Fibroblast of lung (primary cell): ENCODE results near the gene R3HDML.

ENCODE experiments used
- CTCF ChIP-seq, 2 donors: IDR thresholded peaks in 1 of 2; conservative IDR thresholded peaks in 1 of 2; 1 replicate in 1 of 2; 2 replicates in 1 of 2; pipeline ENCODE4 v1.5.1; 2011 to 2012; ENCODE audit warnings: low read length in 2 of 2, control low read depth in 1 of 2, inconsistent platforms in 1 of 2, low read depth in 1 of 2, mild to moderate bottlenecking in 1 of 2
- EZH2 ChIP-seq: IDR thresholded peaks from 2 replicates; pipeline ENCODE4 v1.5.1; 2012; ENCODE audit warnings: low read length, control low read depth, mild to moderate bottlenecking; ENCODE audit errors: missing control alignments

- TF ChIP-seq CTCF (conservative IDR thresholded peaks at IDR 0.05 in 1 of 2, IDR thresholded peaks at IDR 0.05 in 1 of 2; ENCODE audit: low read depth in 1 of 2, low read length in 2 of 2) (no peak), EZH2 (no peak)
Observed at GRCh38 chr20:44361021-44361420, 24.2 kb downstream of the R3HDML start.
